Osteocyte (in vitro differentiated cells): ENCODE measurements around the gene DENND6A. TPM values are rescaled to one million over a fixed set of nuclear protein-coding genes. Genes with fewer than 3 reads are reported as not detected.

Experiments
- DNase-seq: peaks from one replicate; pipeline ENCODE4 v3.0.0; 2021; ENCODE audit warnings: mixed read lengths; ENCODE audit not compliant: unreplicated experiment; ENCODE audit errors: extremely low spot score
- H3K27ac Mint-ChIP-seq: one replicate; pipeline ENCODE4 v1.8.0; 2021; ENCODE audit warnings: mild to moderate bottlenecking, mixed read lengths; ENCODE audit not compliant: unreplicated experiment
- H3K27me3 Mint-ChIP-seq: one replicate; pipeline ENCODE4 v1.8.0; 2021; ENCODE audit warnings: mixed read lengths; ENCODE audit not compliant: unreplicated experiment
- H3K36me3 Mint-ChIP-seq: one replicate; pipeline ENCODE4 v1.8.0; 2021; ENCODE audit warnings: mixed read lengths; ENCODE audit not compliant: unreplicated experiment
- H3K4me1 Mint-ChIP-seq: one replicate; pipeline ENCODE4 v1.8.0; 2021; ENCODE audit warnings: mixed read lengths; ENCODE audit not compliant: unreplicated experiment
- H3K4me3 Mint-ChIP-seq: one replicate; pipeline ENCODE4 v1.8.0; 2021; ENCODE audit warnings: mild to moderate bottlenecking, moderate library complexity, mixed read lengths; ENCODE audit not compliant: unreplicated experiment
- H3K9me3 Mint-ChIP-seq: one replicate; pipeline ENCODE4 v1.8.0; 2021; ENCODE audit warnings: mixed read lengths; ENCODE audit not compliant: unreplicated experiment
- total RNA-seq: library from RNA; stranded (reverse); gene quantifications from 2 replicates; pipeline ENCODE4 v1.2.1, GENCODE V29; 2021
- TF ChIP-seq, protein P1 (sequence below): fragments of 200-600 bp; sonication (generic); IDR thresholded peaks from 2 replicates; pipeline ENCODE4 v1.5.0; 2021; ENCODE audit warnings: antibody characterized with exemption, mild to moderate bottlenecking, moderate library complexity

Gene DENND6A
- total RNA-seq, 1 donor from 2014 or later: 26.2 TPM

DNA sequence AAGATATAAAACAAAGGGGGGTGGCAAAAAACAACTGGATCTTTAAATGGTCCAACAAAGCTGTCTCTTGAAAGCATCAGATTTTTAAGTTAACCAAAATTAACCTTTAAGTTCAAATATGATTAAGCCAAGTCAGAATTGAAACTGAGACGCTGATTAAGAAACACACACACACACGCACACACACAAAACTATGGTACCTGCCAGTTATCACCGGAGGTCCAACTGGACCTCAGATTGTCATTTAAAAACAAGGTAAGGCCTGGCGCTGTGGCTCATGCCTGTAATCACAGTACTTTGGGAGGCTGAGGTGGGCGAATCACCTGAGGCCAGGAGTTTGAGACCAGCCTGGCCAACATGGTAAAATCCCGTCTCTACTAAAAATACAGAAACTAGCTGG lies 106.1 kb downstream of the DENND6A start:
- H3K9me3 Mint-ChIP-seq: no peaks in the 10 kb centered on the region
- TF ChIP-seq, protein P1, sequence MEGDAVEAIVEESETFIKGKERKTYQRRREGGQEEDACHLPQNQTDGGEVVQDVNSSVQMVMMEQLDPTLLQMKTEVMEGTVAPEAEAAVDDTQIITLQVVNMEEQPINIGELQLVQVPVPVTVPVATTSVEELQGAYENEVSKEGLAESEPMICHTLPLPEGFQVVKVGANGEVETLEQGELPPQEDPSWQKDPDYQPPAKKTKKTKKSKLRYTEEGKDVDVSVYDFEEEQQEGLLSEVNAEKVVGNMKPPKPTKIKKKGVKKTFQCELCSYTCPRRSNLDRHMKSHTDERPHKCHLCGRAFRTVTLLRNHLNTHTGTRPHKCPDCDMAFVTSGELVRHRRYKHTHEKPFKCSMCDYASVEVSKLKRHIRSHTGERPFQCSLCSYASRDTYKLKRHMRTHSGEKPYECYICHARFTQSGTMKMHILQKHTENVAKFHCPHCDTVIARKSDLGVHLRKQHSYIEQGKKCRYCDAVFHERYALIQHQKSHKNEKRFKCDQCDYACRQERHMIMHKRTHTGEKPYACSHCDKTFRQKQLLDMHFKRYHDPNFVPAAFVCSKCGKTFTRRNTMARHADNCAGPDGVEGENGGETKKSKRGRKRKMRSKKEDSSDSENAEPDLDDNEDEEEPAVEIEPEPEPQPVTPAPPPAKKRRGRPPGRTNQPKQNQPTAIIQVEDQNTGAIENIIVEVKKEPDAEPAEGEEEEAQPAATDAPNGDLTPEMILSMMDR: no peak
- no peak overlapping the region for H3K4me3 Mint-ChIP-seq

DNA sequence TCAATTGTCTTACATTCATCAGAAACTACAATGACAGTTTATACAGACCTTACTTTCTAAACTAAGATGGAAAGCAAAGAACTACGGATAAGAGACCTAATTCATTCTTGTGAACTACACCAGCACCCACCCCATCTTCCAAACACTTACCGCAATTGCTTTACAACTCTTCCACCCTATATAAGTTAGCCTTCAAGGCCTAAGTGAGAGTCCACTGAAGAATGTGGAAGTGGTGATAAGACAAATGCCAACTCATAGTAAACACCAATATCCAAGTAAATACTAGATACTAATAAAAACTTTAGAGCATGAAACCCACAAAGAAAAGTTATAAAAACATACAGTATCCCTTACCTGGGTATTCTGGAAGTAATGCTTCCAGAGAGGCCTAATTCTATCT lies 109.3 kb downstream of the DENND6A start:
- Mint-ChIP-seq H3K27ac (no peak overlapping the region), H3K9me3 (no peaks in the 10 kb centered on the region), H3K4me1 (peaks cover 31% of the 10 kb centered on the region), H3K27me3 (no peaks in the 10 kb centered on the region), H3K4me3 (no peak overlapping the region), H3K36me3 (peaks cover 25% of the 10 kb centered on the region)
- TF ChIP-seq, protein P1: no peak
- DNase-seq: no peak

More for the DNA sequence above, 106.1 kb downstream of the DENND6A start:
- Mint-ChIP-seq H3K27me3 (no peaks in the 10 kb centered on the region), H3K4me1 (peaks cover 39% of the 10 kb centered on the region), H3K27ac (no peak overlapping the region), H3K36me3 (peaks cover 13% of the 10 kb centered on the region)
- no peak for DNase-seq

DNA sequence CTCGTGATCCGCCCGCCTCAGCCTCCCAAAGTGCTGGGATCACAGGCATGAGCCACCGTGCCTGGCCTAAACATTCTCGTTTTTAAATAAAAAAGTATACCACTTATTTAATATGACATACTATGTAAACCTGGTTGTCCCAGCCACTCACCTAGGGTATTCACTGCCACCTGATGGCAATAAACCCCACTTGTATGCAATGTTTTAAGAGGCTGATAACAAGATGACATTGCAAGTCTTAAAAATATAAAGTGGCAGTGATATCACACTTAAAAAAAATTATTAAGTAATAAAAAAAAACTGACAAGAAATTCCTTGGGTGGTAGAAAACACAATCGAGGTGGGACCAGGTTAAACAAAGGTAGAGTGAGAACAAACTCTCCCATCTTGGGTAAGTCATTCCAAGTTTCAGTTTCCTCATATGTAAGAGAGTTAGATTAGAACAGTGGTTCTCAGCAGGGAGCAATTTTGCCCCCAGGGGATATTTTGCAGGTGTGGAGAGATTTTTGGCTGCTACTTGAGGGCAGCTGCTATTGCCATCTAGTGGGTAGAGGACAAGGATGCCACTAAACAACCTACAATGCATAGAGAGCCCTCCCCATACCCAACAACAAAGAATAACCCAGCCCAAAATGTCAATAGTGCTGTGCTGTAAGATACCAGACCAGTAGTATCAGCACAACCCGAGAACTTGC lies 110.3 kb downstream of the DENND6A start:
- no peaks in the 10 kb centered on the region for H3K27me3 Mint-ChIP-seq
- H3K4me3 Mint-ChIP-seq: no peak overlapping the region

DNA sequence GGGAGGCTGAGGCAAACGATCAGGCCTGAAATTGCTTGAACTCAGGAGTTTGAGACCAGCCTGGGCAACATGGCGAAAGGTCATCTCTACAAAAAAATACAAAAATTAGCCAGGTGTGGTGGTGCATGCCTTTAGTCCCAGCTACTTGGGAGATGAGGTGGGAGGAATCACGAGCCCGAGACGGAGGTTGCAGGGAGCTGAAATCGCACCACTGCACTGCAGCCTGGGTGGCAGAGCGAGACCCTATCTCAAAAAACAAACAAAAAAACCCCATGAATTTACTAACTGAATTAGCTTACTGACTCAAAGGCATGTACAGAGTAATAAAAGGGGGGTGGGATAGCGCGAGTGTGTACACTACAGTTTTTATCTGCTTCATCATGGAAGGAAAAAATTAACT lies 115.1 kb downstream of the DENND6A start:
- Mint-ChIP-seq H3K4me3 (no peak overlapping the region), H3K36me3 (peaks cover 45% of the 10 kb centered on the region), H3K9me3 (no peaks in the 10 kb centered on the region), H3K4me1 (peaks cover 7% of the 10 kb centered on the region), H3K27me3 (no peaks in the 10 kb centered on the region), H3K27ac (peak overlapping the region; percentile 10)
- TF ChIP-seq, protein P1: no peak
- no peak for DNase-seq

More for the DNA sequence above, 110.3 kb downstream of the DENND6A start:
- Mint-ChIP-seq H3K27ac (peak overlapping the region; percentile 50), H3K36me3 (peaks cover 30% of the 10 kb centered on the region), H3K4me1 (peaks cover 26% of the 10 kb centered on the region), H3K9me3 (no peaks in the 10 kb centered on the region)
- no peak for DNase-seq
- TF ChIP-seq, protein P1: peak; percentile 29

DNA sequence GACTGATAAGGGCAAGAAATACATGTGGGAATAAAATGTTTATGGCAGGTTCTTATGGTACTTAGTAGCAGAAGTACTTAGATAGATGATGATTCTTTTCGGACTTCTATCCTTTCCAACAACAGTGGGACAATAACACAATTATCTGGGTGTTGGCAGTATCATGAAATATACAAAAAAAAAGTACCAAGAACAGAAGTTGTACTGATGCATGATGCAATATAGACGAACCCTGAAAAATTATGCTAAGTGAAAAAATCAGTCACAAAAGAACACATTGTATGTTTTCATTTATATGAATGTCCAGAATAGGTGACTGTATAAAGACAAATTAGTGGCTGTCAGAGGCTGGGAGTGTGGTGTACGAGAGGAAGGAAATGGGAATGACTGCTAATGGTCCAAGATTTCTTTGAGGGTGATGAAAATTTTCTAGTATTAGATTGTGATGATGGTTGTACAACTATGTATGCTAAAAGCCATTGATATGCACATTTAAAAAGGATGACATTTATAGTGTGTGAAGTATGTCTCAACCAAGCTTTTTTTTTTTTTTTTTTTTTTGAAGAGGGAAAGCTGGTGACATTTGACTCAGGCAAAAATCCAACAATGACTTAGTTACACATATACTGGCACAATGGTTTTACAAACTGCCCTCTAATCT lies 116.8 kb downstream of the DENND6A start:
- peaks cover 49% of the 10 kb centered on the region for H3K36me3 Mint-ChIP-seq
- no peaks in the 10 kb centered on the region for H3K27me3 Mint-ChIP-seq
- H3K4me1 Mint-ChIP-seq: peaks cover 4% of the 10 kb centered on the region
- no peak overlapping the region for H3K4me3 Mint-ChIP-seq
- no peak overlapping the region for H3K27ac Mint-ChIP-seq
- no peaks in the 10 kb centered on the region for H3K9me3 Mint-ChIP-seq
- DNase-seq: no peak
- TF ChIP-seq, protein P1: no peak
